Stimulated activated effector memory CD8-positive, alpha-beta T cell treated with anti-CD3 and anti-CD28 coated beads, Interleukin-12 subunit alpha, Interleukin-12 subunit beta, amount 100 ng/mL, for 72 hours (primary cell): Measurements from ENCODE around the gene PDZRN3.
"Not testable (repeated sequence)": the region's sequence is repeated elsewhere in the genome, so short reads cannot be mapped to it uniquely, and the experiment has no call there.

Experiments
- ATAC-seq: fragments of 150-1000 bp; cut with Tn5 transposase; 2 replicates; pipeline ENCODE4 v1.10.0; 2021
- DNase-seq, 2 donors: peaks; one replicate each; pipeline ENCODE4 v3.0.0; 2021 to 2022; ENCODE audit warnings: low spot score in 2 of 2
- H3K27ac Mint-ChIP-seq: one replicate; pipeline ENCODE4 v1.8.0; 2022; ENCODE audit warnings: mild to moderate bottlenecking, mixed read lengths
- H3K36me3 Mint-ChIP-seq: one replicate; pipeline ENCODE4 v1.8.0; 2022; ENCODE audit warnings: mild to moderate bottlenecking, mixed read lengths
- H3K4me1 Mint-ChIP-seq: one replicate; pipeline ENCODE4 v1.8.0; 2022; ENCODE audit warnings: mixed read lengths
- H3K4me3 Mint-ChIP-seq: one replicate; pipeline ENCODE4 v1.8.0; 2022; ENCODE audit warnings: mild to moderate bottlenecking, mixed read lengths
- H3K9me3 Mint-ChIP-seq: one replicate; pipeline ENCODE4 v1.8.0; 2022; ENCODE audit warnings: mixed read lengths

The PDZRN3 gene

GRCh38 chr3:73584873-73585272 is 39.9 kb downstream of the PDZRN3 start:
- no peak for ATAC-seq
- Mint-ChIP-seq H3K4me3 (no peak overlapping the region), H3K9me3 (no peaks in the 10 kb centered on the region), H3K4me1 (no peaks in the 10 kb centered on the region), H3K36me3 (no peaks in the 10 kb centered on the region), H3K27ac (no peak overlapping the region)
- no peak for DNase-seq

DNA sequence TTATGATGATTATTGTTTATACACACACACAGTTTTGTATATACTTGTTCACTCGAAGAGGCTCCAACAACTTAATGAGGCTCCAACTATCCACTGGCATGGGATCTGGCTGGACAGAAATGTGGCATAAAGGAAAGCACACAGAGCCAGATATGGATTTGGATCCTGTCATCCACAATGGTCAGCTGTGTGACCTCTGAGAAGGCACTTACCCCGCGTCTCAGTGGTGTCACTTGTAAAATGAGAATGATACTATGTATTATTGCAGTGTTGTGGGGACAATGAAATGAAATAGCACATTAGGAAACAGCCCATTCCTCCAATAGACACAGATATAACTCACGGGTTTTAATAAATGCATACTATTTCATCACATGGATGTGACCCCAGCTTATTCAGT is 42.2 kb downstream of the PDZRN3 start:
- ATAC-seq (no peak), DNase-seq (no peak)
- Mint-ChIP-seq H3K9me3 (no peaks in the 10 kb centered on the region), H3K36me3 (no peaks in the 10 kb centered on the region), H3K27ac (no peak overlapping the region), H3K4me1 (no peaks in the 10 kb centered on the region), H3K4me3 (no peak overlapping the region)

GRCh38 chr3:73581134-73581846 is 43.5 kb downstream of the PDZRN3 start:
- Mint-ChIP-seq H3K27ac (no peak overlapping the region), H3K4me1 (no peaks in the 10 kb centered on the region), H3K36me3 (no peaks in the 10 kb centered on the region), H3K9me3 (no peaks in the 10 kb centered on the region), H3K4me3 (no peak overlapping the region)
- no peak for DNase-seq
- no peak for ATAC-seq

GRCh38 chr3:73580343-73580742 is 44.4 kb downstream of the PDZRN3 start:
- H3K4me1 Mint-ChIP-seq: no peaks in the 10 kb centered on the region
- H3K9me3 Mint-ChIP-seq: no peaks in the 10 kb centered on the region
- H3K4me3 Mint-ChIP-seq: no peak overlapping the region
- ATAC-seq (no peak), DNase-seq (no peak)
- H3K36me3 Mint-ChIP-seq: no peaks in the 10 kb centered on the region
- no peak overlapping the region for H3K27ac Mint-ChIP-seq

- no peak for DNase-seq
- no peaks in the 10 kb centered on the region for H3K36me3 Mint-ChIP-seq
- H3K9me3 Mint-ChIP-seq: no peaks in the 10 kb centered on the region
- no peak overlapping the region for H3K27ac Mint-ChIP-seq
- H3K4me3 Mint-ChIP-seq: no peak overlapping the region
- ATAC-seq: no peak
- H3K4me1 Mint-ChIP-seq: no peaks in the 10 kb centered on the region
These were observed 47.0 kb downstream of the PDZRN3 start for GRCh38 chr3:73577704-73578103.

DNA sequence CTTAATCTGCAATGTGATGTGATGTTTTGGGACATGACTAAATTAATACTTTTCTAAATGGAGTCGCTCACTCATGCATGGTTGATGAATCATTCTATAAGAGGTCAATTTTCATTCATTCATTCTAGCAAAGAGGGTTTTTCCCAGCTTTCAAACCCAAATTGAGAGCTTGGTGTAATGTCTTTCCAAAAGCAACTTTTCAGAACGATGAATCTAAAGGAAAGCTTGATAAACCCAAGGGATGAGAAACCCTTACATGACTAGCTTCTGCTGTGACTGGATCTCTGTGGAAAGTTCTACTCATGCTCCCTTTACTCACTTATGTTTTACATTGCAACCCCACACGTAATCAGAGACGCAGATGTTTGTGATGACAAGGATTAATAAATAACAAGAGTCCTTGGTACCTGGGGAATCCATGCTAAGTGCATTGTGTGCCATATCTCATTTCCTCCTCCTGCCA is 47.7 kb downstream of the PDZRN3 start:
- Mint-ChIP-seq H3K4me3 (no peak overlapping the region), H3K9me3 (peaks cover 2% of the 10 kb centered on the region), H3K4me1 (no peaks in the 10 kb centered on the region), H3K27ac (no peak overlapping the region), H3K36me3 (no peaks in the 10 kb centered on the region)
- no peak for ATAC-seq
- no peak for DNase-seq

- DNase-seq: no peak
- Mint-ChIP-seq H3K36me3 (no peaks in the 10 kb centered on the region), H3K4me1 (no peaks in the 10 kb centered on the region), H3K9me3 (peaks cover 3% of the 10 kb centered on the region), H3K27ac (no peak overlapping the region), H3K4me3 (no peak overlapping the region)
- no peak for ATAC-seq
These were observed 48.8 kb downstream of the PDZRN3 start for GRCh38 chr3:73575953-73576352.

DNA sequence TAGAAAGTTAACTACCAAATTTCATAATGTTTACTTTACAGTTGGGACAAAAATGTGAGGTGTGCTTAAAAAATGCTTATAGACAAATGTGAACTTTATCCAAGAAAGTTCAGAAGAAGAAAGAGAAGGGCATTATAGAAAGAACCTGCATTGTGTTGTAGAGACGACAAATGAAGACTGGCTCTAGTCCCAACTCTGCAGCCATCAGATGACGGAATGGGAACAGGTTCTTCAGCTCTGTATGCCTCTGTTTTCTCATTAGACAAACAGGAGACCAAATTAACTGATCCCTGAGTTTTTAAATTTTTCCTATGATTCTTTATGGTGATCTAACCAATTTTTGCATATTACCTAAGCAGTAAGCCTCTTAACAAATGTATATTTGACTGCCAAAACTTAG is 49.2 kb downstream of the PDZRN3 start:
- DNase-seq: no peak
- H3K4me1 Mint-ChIP-seq: no peaks in the 10 kb centered on the region
- no peak overlapping the region for H3K4me3 Mint-ChIP-seq
- H3K27ac Mint-ChIP-seq: no peak overlapping the region
- H3K36me3 Mint-ChIP-seq: no peaks in the 10 kb centered on the region
- ATAC-seq: no peak
- peaks cover 3% of the 10 kb centered on the region for H3K9me3 Mint-ChIP-seq

GRCh38 chr3:73573204-73573603 is 51.5 kb downstream of the PDZRN3 start:
- ATAC-seq (no peak), DNase-seq (no peak)
- Mint-ChIP-seq H3K4me1 (no peaks in the 10 kb centered on the region), H3K9me3 (peaks cover 3% of the 10 kb centered on the region), H3K36me3 (no peaks in the 10 kb centered on the region), H3K4me3 (no peak overlapping the region), H3K27ac (no peak overlapping the region)

- no peak overlapping the region for H3K4me3 Mint-ChIP-seq
- no peaks in the 10 kb centered on the region for H3K36me3 Mint-ChIP-seq
- DNase-seq (no peak), ATAC-seq (no peak)
- H3K27ac Mint-ChIP-seq: no peak overlapping the region
- H3K4me1 Mint-ChIP-seq: no peaks in the 10 kb centered on the region
- peaks cover 3% of the 10 kb centered on the region for H3K9me3 Mint-ChIP-seq
These were observed 52.4 kb downstream of the PDZRN3 start for GRCh38 chr3:73572368-73572767.

GRCh38 chr3:73571238-73571794 is 53.4 kb downstream of the PDZRN3 start:
- H3K4me1 Mint-ChIP-seq: no peaks in the 10 kb centered on the region
- H3K27ac Mint-ChIP-seq: no peak overlapping the region
- DNase-seq: no peak
- no peak overlapping the region for H3K4me3 Mint-ChIP-seq
- ATAC-seq: no peak
- H3K9me3 Mint-ChIP-seq: peaks cover 3% of the 10 kb centered on the region
- H3K36me3 Mint-ChIP-seq: no peaks in the 10 kb centered on the region

DNA sequence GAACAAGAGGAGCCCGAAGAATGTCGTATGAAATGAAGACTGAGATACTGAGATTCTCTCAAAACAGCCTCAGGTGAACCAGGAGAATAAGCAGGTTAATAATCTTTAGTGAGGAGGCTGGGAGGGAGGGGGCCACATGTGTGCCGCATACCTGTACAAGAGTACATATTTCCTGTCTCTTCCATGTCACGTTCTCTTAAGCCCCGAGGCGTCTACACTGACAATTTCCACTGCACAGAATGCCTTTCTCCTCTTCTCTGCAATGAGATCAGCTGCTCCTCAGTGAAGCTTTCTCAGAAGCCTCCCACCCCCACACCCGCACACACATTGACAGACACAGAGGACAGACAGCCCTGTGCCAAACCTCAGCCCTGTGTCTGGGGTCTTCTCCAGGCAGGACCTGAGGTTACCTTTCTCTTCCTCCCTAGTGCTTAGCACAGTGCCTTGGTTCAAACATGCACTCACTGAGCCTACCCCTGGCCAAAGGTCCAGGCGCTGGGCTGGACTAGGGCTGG is 55.4 kb downstream of the PDZRN3 start:
- DNase-seq (no peak), ATAC-seq (no peak)
- no peak overlapping the region for H3K27ac Mint-ChIP-seq
- no peak overlapping the region for H3K4me3 Mint-ChIP-seq
- no peaks in the 10 kb centered on the region for H3K36me3 Mint-ChIP-seq
- peaks cover 3% of the 10 kb centered on the region for H3K9me3 Mint-ChIP-seq
- H3K4me1 Mint-ChIP-seq: no peaks in the 10 kb centered on the region

DNA sequence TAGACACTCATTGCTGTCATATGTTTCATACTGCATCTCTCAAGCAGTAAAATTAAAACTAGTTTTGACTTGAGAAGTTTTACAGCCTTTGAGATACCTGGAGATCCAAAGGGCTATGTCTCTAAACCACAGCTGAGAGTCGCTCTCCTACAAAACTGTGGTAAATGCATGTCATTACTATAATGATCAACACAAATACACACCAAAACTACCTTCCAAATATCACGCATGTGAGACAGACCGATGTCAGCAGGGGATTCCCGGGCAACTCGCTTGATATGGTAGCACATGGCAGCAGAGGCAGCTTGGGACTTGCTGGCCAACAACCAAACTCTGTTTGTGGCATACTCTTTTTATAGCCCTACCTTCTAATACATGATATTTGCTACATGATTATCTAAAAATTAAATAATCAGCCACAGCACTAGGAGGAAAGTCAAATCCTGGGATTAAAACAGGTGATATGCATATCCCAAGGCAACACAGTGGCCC is 56.3 kb downstream of the PDZRN3 start:
- no peak overlapping the region for H3K27ac Mint-ChIP-seq
- DNase-seq (no peak), ATAC-seq (no peak)
- no peaks in the 10 kb centered on the region for H3K4me1 Mint-ChIP-seq
- H3K36me3 Mint-ChIP-seq: no peaks in the 10 kb centered on the region
- H3K4me3 Mint-ChIP-seq: no peak overlapping the region
- peaks cover 3% of the 10 kb centered on the region for H3K9me3 Mint-ChIP-seq

- not testable (repeated sequence) for H3K4me1 Mint-ChIP-seq, H3K4me3 Mint-ChIP-seq, ATAC-seq, H3K9me3 Mint-ChIP-seq, H3K36me3 Mint-ChIP-seq, DNase-seq, H3K27ac Mint-ChIP-seq
These were observed 59.4 kb downstream of the PDZRN3 start for GRCh38 chr3:73565374-73565773.

DNA sequence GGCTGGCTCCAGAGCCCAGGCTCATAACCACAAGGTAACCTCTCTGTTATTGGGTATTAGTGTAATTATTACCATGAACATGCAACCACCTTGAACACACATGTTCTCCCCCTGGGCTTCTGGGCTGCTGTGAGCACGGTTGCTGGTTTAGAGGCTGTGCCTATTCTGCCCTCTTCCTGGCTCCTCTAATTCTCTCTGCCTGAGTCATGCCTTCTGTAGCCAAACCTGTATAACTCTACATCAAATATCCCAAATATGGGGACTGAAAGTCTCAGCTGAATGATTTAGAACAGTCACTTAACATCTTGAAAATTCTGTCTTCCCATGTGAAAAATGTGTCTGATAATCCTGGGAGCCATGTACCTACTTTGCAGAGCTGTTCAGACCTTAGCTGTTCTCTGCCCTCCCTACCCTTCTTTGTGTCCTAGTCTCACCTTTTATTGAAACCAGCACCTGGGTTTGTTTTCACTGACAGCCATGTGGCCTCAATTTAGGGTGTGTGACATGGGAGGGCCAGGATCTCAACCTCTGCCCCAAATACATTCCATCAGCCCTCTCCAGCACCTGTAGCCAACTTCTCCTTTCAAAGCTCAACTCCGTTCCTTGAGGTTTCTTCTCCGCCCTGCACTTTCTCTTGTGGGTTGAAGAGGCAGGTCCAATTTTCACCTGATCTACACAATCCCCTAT is 60.7 kb downstream of the PDZRN3 start:
- H3K9me3 Mint-ChIP-seq: no peaks in the 10 kb centered on the region
- H3K27ac Mint-ChIP-seq: no peak overlapping the region
- DNase-seq: no peak
- H3K4me3 Mint-ChIP-seq: no peak overlapping the region
- no peak for ATAC-seq
- no peaks in the 10 kb centered on the region for H3K36me3 Mint-ChIP-seq
- no peaks in the 10 kb centered on the region for H3K4me1 Mint-ChIP-seq

DNA sequence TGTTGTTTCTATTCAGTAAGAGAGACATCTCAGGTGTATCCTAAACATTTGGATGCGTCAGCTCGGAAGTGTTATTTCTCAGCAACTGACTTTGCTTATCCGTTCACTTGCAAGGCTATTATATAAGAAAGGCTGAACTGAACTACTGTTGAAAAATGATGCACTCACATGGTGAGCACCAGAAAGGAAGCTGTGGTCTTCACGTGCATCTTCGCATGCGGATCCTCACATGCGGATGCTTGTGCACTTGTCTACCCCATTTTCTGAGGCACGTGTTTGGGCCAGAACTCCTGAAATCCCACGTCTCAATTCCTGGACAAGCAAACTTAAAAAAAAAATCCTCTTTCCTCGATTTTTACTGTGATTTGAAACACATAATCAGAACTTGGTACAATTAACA is 63.2 kb downstream of the PDZRN3 start:
- DNase-seq: no peak
- H3K27ac Mint-ChIP-seq: no peak overlapping the region
- no peak for ATAC-seq
- H3K9me3 Mint-ChIP-seq: no peaks in the 10 kb centered on the region
- H3K4me1 Mint-ChIP-seq: no peaks in the 10 kb centered on the region
- no peak overlapping the region for H3K4me3 Mint-ChIP-seq
- H3K36me3 Mint-ChIP-seq: no peaks in the 10 kb centered on the region
